Lower leg skin (tissue), 4 donors: Measurements from ENCODE around the gene FAM163A. TPM values are rescaled to one million over a fixed set of nuclear protein-coding genes. Genes with fewer than 3 reads are reported as not detected.
A peak's percentile ranks its signal among the peaks of the same experiment; 100 is the strongest.

Source experiments
- DNase-seq, 2 donors: peaks; one replicate each; pipeline ENCODE4 v3.0.0-alpha.2; 2019; ENCODE audit warnings: low spot score in 2 of 2
- H3K4me3 ChIP-seq: fragments of 200-600 bp; sonication (generic); 2 replicates; pipeline ENCODE4 v1.5.1; 2017; ENCODE audit warnings: mild to moderate bottlenecking, low read depth; ENCODE audit not compliant: poor library complexity, severe bottlenecking
- POLR2A ChIP-seq, 2 donors: fragments of 450-650 bp; IDR thresholded peaks; one replicate each; pipeline ENCODE4 v1.6.1; 2016 to 2017; ENCODE audit warnings: antibody characterized with exemption in 2 of 2, mild to moderate bottlenecking in 1 of 2, moderate library complexity in 1 of 2
- WGBS, 2 donors: methylation state at CpG; one replicate each; pipeline ENCODE4 v1.1.5; 2018; 5-methylcytosine and 5-hydroxymethylcytosine counted together
- intact Hi-C: fragments of 100-400 bp; cut with DNase I; formaldehyde crosslinking; loops from one replicate; pipeline ENCODE4 v1.15.0; 2023; ENCODE audit warnings: low total_unique reads
- total RNA-seq, 4 donors: library from RNA; depleted of rRNA; stranded (reverse); fragments of >200 nt; gene quantifications; one replicate each; pipeline ENCODE4 v1.1.0, GENCODE V29; 2016
- TF ChIP-seq, protein P1 (sequence below), 3 donors: fragments of 450-650 bp; IDR thresholded peaks; one replicate each; pipeline ENCODE4 v1.5.1; 2016; ENCODE audit warnings: antibody characterized with exemption in 3 of 3, mild to moderate bottlenecking in 3 of 3, moderate library complexity in 2 of 3

FAM163A gene
- total RNA-seq, 4 donors from 2014 or later: not detected

DNA sequence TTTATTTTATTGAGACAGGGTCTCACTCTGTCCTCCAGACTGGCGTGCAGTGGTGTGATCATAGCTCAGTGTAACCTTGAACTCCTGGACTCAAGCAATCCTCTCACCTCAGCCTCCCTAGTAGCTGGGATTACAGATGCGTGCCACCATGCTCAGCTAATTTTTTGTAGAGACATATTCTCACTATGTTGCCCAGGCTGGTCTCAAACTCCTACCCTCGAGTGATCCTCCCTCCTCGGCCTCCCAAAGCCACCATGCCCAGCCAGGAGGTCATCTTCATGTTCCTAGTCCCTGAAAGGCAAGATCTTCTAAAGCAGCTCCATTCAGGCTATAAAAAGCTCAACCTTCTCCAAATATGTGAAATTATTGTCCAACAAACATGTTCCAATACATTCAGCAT, 80.6 kb downstream of the FAM163A start:
- no peak overlapping the region for H3K4me3 ChIP-seq
- intact Hi-C loops: no loop called here
- 93 to 96% methylated on average over 4 of the region's 4 CpGs for WGBS, 2 donors
- TF ChIP-seq, protein P1, sequence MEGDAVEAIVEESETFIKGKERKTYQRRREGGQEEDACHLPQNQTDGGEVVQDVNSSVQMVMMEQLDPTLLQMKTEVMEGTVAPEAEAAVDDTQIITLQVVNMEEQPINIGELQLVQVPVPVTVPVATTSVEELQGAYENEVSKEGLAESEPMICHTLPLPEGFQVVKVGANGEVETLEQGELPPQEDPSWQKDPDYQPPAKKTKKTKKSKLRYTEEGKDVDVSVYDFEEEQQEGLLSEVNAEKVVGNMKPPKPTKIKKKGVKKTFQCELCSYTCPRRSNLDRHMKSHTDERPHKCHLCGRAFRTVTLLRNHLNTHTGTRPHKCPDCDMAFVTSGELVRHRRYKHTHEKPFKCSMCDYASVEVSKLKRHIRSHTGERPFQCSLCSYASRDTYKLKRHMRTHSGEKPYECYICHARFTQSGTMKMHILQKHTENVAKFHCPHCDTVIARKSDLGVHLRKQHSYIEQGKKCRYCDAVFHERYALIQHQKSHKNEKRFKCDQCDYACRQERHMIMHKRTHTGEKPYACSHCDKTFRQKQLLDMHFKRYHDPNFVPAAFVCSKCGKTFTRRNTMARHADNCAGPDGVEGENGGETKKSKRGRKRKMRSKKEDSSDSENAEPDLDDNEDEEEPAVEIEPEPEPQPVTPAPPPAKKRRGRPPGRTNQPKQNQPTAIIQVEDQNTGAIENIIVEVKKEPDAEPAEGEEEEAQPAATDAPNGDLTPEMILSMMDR (IDR thresholded peaks at IDR 0.05): no peak
- TF ChIP-seq POLR2A (IDR thresholded peaks at IDR 0.05): no peak
- peak in 1 of 2 donors; percentile 21 for DNase-seq

DNA sequence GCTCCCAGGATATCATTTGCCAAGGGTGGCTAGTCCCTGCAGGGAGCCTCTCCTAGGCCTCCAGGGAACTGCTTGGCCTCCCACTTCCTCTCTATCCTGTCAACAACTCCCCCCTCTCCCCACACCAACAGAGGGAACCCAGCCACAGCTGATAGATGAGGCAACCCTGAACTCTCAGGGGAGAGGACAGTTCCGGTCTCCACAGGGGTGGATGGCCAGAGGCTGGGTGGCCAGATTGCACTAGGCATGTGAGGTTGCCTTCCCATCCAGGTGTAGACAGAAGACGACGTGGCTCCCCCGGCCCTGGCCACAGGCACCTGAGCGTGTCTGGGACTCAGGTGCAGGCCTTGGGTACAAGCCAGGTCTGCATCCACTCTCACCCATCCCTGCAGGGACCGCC, 81.2 kb downstream of the FAM163A start:
- peak in 1 of 2 donors; percentile 73 for DNase-seq
- no peak overlapping the region for H3K4me3 ChIP-seq
- intact Hi-C loops: no loop called here
- 88 to 95% methylated on average over 6 of the region's 6 CpGs for whole genome bisulfite sequencing, 2 donors
- no peak for TF ChIP-seq POLR2A (IDR thresholded peaks at IDR 0.05)
- TF ChIP-seq, protein P1 (IDR thresholded peaks at IDR 0.05): no peak

DNA sequence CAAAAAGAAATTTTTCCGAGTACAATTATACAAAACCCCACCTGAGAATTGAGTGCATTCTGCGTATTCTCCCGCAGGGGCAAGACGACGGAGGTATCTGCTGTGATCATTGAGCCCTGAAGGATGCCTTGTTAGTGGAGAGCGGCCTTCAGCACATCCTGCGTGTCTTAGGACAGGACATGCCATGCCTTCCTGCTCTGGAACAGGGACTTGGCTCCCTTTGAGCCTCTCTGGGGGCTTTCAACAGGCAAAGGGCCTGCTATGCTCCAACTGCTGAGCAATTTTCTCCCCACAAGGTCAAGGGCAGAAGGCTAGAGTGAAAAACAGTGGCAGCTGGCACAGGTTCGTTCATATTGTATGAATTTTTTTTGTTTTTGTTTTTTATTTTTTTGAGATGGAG, 82.1 kb downstream of the FAM163A start:
- intact Hi-C loops: no loop called here
- DNase-seq: peak in 1 of 2 donors; percentile 54
- WGBS, 2 donors: 85 to 86% methylated on average over 8 of the region's 8 CpGs
- H3K4me3 ChIP-seq: no peak overlapping the region
- TF ChIP-seq, protein P1 (IDR thresholded peaks at IDR 0.05): no peak
- no peak for TF ChIP-seq POLR2A (IDR thresholded peaks at IDR 0.05)

DNA sequence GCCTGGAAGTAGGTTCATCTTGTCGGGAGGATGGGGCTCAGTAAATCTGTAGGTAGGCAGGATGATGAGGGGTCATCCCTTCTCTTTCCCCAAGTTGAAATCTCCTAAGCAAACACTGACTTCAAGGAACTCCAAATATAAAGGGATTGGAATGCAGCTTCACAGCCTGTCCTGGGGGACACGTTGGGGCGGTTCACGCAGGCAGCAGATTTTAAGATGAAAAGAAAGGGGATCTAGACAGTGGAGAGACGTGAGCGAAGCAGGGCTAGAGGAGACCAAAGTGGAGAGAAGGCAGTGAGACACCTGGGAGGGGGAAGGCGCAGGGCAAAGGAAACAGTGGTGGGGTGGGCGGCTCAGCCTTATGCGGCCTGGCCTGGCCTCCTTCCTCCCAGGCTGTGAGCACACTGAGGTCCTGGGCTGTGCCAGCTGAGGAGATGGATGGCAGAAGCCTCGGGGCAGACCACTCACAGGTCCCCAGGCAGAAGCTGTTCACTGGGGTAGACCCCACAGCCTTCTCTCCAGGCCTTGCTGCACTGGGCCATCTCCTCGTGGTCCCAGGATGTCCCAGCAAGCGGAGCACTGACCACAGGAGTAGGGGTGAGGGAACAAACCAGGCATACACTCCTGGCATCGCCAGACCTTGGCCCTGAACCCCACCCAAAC, 82.8 kb downstream of the FAM163A start:
- 77 to 82% methylated on average over 13 of the region's 13 CpGs for WGBS, 2 donors

DNA sequence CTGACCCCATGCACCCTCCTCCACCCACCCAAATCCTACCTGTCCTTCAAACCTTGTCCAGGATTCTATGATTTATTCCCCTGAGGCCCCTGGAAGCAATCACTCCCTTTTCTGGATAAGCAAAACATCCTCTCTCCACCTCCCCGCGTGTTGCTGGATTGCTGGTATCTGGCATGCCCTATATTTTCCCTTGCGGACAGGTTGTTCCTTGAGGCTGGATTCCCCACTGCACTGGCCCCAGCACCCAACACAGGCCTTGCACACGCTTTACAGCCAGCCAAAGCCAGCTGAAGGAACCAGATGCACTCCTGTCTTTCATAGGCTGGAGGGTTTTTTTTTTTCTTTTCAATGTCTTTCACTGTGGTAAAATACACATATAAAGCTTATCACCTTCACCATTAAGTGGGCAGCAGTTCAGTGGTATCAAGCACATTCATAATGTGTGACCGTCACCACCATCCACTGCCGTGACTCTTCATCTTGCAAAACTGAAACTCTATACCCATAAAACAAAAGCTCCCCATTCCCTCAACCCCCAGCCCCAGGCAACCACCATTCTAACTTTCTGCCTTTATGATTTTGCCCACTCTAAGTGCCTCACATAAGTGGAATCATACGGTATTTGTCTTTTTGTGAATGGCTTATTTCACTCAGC, 83.7 kb downstream of the FAM163A start:
- DNase-seq: peak in 1 of 2 donors; percentile 50
- TF ChIP-seq, protein P1 (IDR thresholded peaks at IDR 0.05): no peak
- no peak for TF ChIP-seq POLR2A (IDR thresholded peaks at IDR 0.05)
- intact Hi-C loops: no loop called here
- WGBS, 2 donors: 64 to 66% methylated on average over 7 of the region's 7 CpGs
- H3K4me3 ChIP-seq: no peak overlapping the region

More for the DNA sequence above, 82.8 kb downstream of the FAM163A start:
- H3K4me3 ChIP-seq: no peak overlapping the region
- DNase-seq: peak in 1 of 2 donors; percentile 64
- intact Hi-C loops: no loop called here
- TF ChIP-seq, protein P1 (IDR thresholded peaks at IDR 0.05): no peak
- no peak for TF ChIP-seq POLR2A (IDR thresholded peaks at IDR 0.05)
